WTC11 (cell line): ENCODE results near the gene FAM174B. TPM values are rescaled to one million over a fixed set of nuclear protein-coding genes. Genes with fewer than 3 reads are reported as not detected.
A peak's percentile ranks its signal among the peaks of the same experiment; 100 is the strongest.

Experiments
- ATAC-seq: fragments of 200-7000 bp; cut with Tn5 transposase; 2 replicates; pipeline ENCODE4 v1.10.0; 2021; ENCODE audit warnings: mild to moderate bottlenecking, moderate library complexity
- CTCF ChIA-PET: fragments of 300-600 bp; sonication (Branson Sonifier 250); formaldehyde crosslinking; loops from one replicate; lab custom pipeline; 2021; ENCODE audit warnings: antibody characterized with exemption; lab: Charles Lee
- POLR2A ChIA-PET: fragments of 350-600 bp; sonication (Branson Sonifier 250); formaldehyde crosslinking; loops from one replicate; lab custom pipeline; 2021; ENCODE audit warnings: antibody characterized with exemption; lab: Charles Lee
- DNase-seq: peaks from one replicate; pipeline ENCODE4 v3.0.0; 2021; ENCODE audit warnings: low spot score
- H3K27ac Mint-ChIP-seq: 2 replicates; pipeline ENCODE4 v1.8.0; 2021; ENCODE audit warnings: mixed read lengths
- H3K27me3 Mint-ChIP-seq: 2 replicates; pipeline ENCODE4 v1.8.0; 2021; ENCODE audit warnings: low read depth, mild to moderate bottlenecking, moderate library complexity, mixed read lengths
- H3K36me3 Mint-ChIP-seq: 2 replicates; pipeline ENCODE4 v1.8.0; 2021; ENCODE audit warnings: mixed read lengths
- H3K4me1 Mint-ChIP-seq: 2 replicates; pipeline ENCODE4 v1.8.0; 2022; ENCODE audit warnings: mixed read lengths
- H3K4me3 Mint-ChIP-seq: 2 replicates; pipeline ENCODE4 v1.8.0; 2021; ENCODE audit warnings: mild to moderate bottlenecking, moderate library complexity, mixed read lengths
- H3K9me3 Mint-ChIP-seq: 2 replicates; pipeline ENCODE4 v1.8.0; 2021; ENCODE audit warnings: mixed read lengths
- AR ChIP-seq: fragments of 250-450 bp; sonication (Bioruptor Pico); IDR thresholded peaks from 2 replicates; pipeline ENCODE4 v1.9.0; 2021; ENCODE audit warnings: mild to moderate bottlenecking
- ATF2 ChIP-seq: sonication (generic); formaldehyde crosslinking; IDR thresholded peaks from 2 replicates; pipeline ENCODE4 v1.8.1; 2022; ENCODE audit warnings: low read depth, missing genetic modification reagents, borderline replicate concordance
- CDX4 ChIP-seq: fragments of 250-450 bp; sonication (Bioruptor Pico); IDR thresholded peaks from 2 replicates; pipeline ENCODE4 v1.9.0; 2021; ENCODE audit warnings: moderate library complexity, mild to moderate bottlenecking, inconsistent platforms, borderline replicate concordance
- E2F5 ChIP-seq: sonication (generic); formaldehyde crosslinking; IDR thresholded peaks from 2 replicates; pipeline ENCODE4 v1.8.1; 2022; ENCODE audit warnings: mild to moderate bottlenecking, moderate library complexity, missing genetic modification reagents
- ERG ChIP-seq: fragments of 250-450 bp; sonication (Bioruptor Pico); IDR thresholded peaks from 2 replicates; pipeline ENCODE4 v1.8.0; 2021; ENCODE audit warnings: mild to moderate bottlenecking
- GRHL2 ChIP-seq: fragments of 250-450 bp; sonication (Bioruptor Pico); IDR thresholded peaks from 2 replicates; pipeline ENCODE4 v1.8.0; 2022; ENCODE audit warnings: mild to moderate bottlenecking, moderate library complexity; ENCODE audit not compliant: insufficient replicate concordance, severe bottlenecking
- IRF2 ChIP-seq: sonication (generic); formaldehyde crosslinking; IDR thresholded peaks from 2 replicates; pipeline ENCODE4 v1.8.0; 2022; ENCODE audit warnings: low read depth, missing genetic modification reagents, borderline replicate concordance
- KAT7 ChIP-seq: sonication (generic); formaldehyde crosslinking; IDR thresholded peaks from 2 replicates; pipeline ENCODE4 v1.8.1; 2023; ENCODE audit warnings: missing genetic modification reagents, mild to moderate bottlenecking, borderline replicate concordance
- NFE2L1 ChIP-seq: sonication (generic); formaldehyde crosslinking; IDR thresholded peaks from 2 replicates; pipeline ENCODE4 v1.8.1; 2023; ENCODE audit warnings: missing genetic modification reagents
- NR2C2 ChIP-seq: sonication (generic); formaldehyde crosslinking; IDR thresholded peaks from 2 replicates; pipeline ENCODE4 v1.8.0; 2022; ENCODE audit warnings: mild to moderate bottlenecking, missing genetic modification reagents
- SMAD3 ChIP-seq: sonication (generic); formaldehyde crosslinking; IDR thresholded peaks from 2 replicates; pipeline ENCODE4 v1.8.0; 2022; ENCODE audit warnings: missing genetic modification reagents, mild to moderate bottlenecking, borderline replicate concordance
- SP1 ChIP-seq: sonication (generic); formaldehyde crosslinking; conservative IDR thresholded peaks from 2 replicates; pipeline ENCODE4 v1.8.1; 2022; ENCODE audit warnings: missing genetic modification reagents
- TEAD4 ChIP-seq: sonication (generic); formaldehyde crosslinking; IDR thresholded peaks from 2 replicates; pipeline ENCODE4 v1.8.0; 2022; ENCODE audit warnings: mild to moderate bottlenecking, missing genetic modification reagents
- USF2 ChIP-seq: sonication (generic); formaldehyde crosslinking; IDR thresholded peaks from 2 replicates; pipeline ENCODE4 v1.8.1; 2023; ENCODE audit warnings: mild to moderate bottlenecking, missing genetic modification reagents, moderate library complexity
- ZNF121 ChIP-seq: sonication (generic); formaldehyde crosslinking; IDR thresholded peaks from 2 replicates; pipeline ENCODE4 v1.8.0; 2023; ENCODE audit warnings: missing genetic modification reagents
- ZNF138 ChIP-seq: sonication (generic); formaldehyde crosslinking; conservative IDR thresholded peaks from 2 replicates; pipeline ENCODE4 v1.8.1; 2022; ENCODE audit warnings: mild to moderate bottlenecking, moderate library complexity, missing genetic modification reagents
- ZNF219 ChIP-seq: sonication (generic); formaldehyde crosslinking; IDR thresholded peaks from 2 replicates; pipeline ENCODE4 v1.8.0; 2023; ENCODE audit warnings: missing genetic modification reagents, mild to moderate bottlenecking, borderline replicate concordance
- ZNF232 ChIP-seq: sonication (generic); formaldehyde crosslinking; IDR thresholded peaks from 2 replicates; pipeline ENCODE4 v1.8.0; 2022; ENCODE audit warnings: mild to moderate bottlenecking, missing genetic modification reagents
- ZNF263 ChIP-seq: sonication (generic); formaldehyde crosslinking; IDR thresholded peaks from 2 replicates; pipeline ENCODE4 v1.8.1; 2022; ENCODE audit warnings: low read depth, mild to moderate bottlenecking, moderate library complexity, missing genetic modification reagents
- ZNF317 ChIP-seq: sonication (generic); formaldehyde crosslinking; IDR thresholded peaks from 2 replicates; pipeline ENCODE4 v1.8.1; 2023; ENCODE audit warnings: low read depth, mild to moderate bottlenecking, moderate library complexity, missing genetic modification reagents, borderline replicate concordance
- ZNF416 ChIP-seq: fragments of 250-450 bp; sonication (Bioruptor Pico); IDR thresholded peaks from 2 replicates; pipeline ENCODE4 v1.9.0; 2021; ENCODE audit warnings: mild to moderate bottlenecking, inconsistent platforms
- ZNF512 ChIP-seq: sonication (generic); formaldehyde crosslinking; IDR thresholded peaks from 2 replicates; pipeline ENCODE4 v1.8.1; 2022; ENCODE audit warnings: missing genetic modification reagents, borderline replicate concordance
- ZNF671 ChIP-seq: fragments of 250-450 bp; sonication (Bioruptor Pico); IDR thresholded peaks from 2 replicates; pipeline ENCODE4 v1.8.0; 2021; ENCODE audit warnings: mild to moderate bottlenecking
- ZSCAN18 ChIP-seq: fragments of 250-450 bp; sonication (Bioruptor Pico); IDR thresholded peaks from 2 replicates; pipeline ENCODE4 v2.1.2; 2022; ENCODE audit warnings: mild to moderate bottlenecking, moderate library complexity
- total RNA-seq: library from RNA; stranded (reverse); gene quantifications from 3 replicates; pipeline ENCODE4 v1.2.3, GENCODE V29; 2021

FAM174B gene
- total RNA-seq, 1 experiment from 2014 or later: 22.1 TPM

GRCh38 chr15:92611995-92612745 is 43.4 kb downstream of the FAM174B start:
- POLR2A ChIA-PET: no interaction called here
- Mint-ChIP-seq H3K4me3 (no peak overlapping the region), H3K36me3 (peaks cover 7% of the 10 kb centered on the region), H3K27me3 (no peaks in the 10 kb centered on the region; the same call in 1 of the 2 replicates)
- CTCF ChIA-PET: interaction anchor here (0.9 to 1.7 kb wide), 13 partner anchors 8 to 106 kb away, joined by 3 to 12 read pairs (median 3); no protein-coding TSS in a partner anchor
- TF ChIP-seq ZNF512 (no peak), IRF2 (no peak), GRHL2 (CRISPR knock-in tag) (no peak), ZNF121 (CRISPR knock-in tag) (no peak), CDX4 (CRISPR knock-in tag) (no peak), ATF2 (CRISPR knock-in tag) (no peak), KAT7 (CRISPR knock-in tag) (no peak), ZNF416 (CRISPR knock-in tag) (no peak), ZNF219 (no peak), AR (CRISPR knock-in tag) (no peak), SMAD3 (CRISPR knock-in tag) (no peak), ZSCAN18 (CRISPR knock-in tag) (no peak), ZNF263 (CRISPR knock-in tag) (no peak), ZNF138 (CRISPR knock-in tag) (no peak)
- TF ChIP-seq, all 79 proteins: peak for 0
- H3K27ac Mint-ChIP-seq: no peak overlapping the region
- ATAC-seq: peak; percentile 36
- no peak for DNase-seq
- peaks cover 11% of the 10 kb centered on the region for H3K9me3 Mint-ChIP-seq
- H3K4me1 Mint-ChIP-seq: peaks cover 11% of the 10 kb centered on the region

GRCh38 chr15:92611150-92611549 is 44.4 kb downstream of the FAM174B start:
- TF ChIP-seq ZNF671 (no peak), ERG (CRISPR knock-in tag) (no peak), USF2 (CRISPR knock-in tag) (no peak), ZNF232 (no peak), KAT7 (CRISPR knock-in tag) (no peak), SP1 (CRISPR knock-in tag) (no peak), NR2C2 (CRISPR knock-in tag) (no peak), TEAD4 (CRISPR knock-in tag) (no peak), E2F5 (CRISPR knock-in tag) (no peak), NFE2L1 (CRISPR knock-in tag) (no peak), ZNF317 (CRISPR knock-in tag) (no peak)
- Mint-ChIP-seq H3K36me3 (peaks cover 11% of the 10 kb centered on the region), H3K4me3 (no peak overlapping the region), H3K27me3 (no peaks in the 10 kb centered on the region; the same call in 1 of the 2 replicates), H3K9me3 (peaks cover 16% of the 10 kb centered on the region), H3K27ac (no peak overlapping the region), H3K4me1 (0 out of 2 replicates have a peak, but pooled peaks cover 3% of the 10 kb centered on the region)
- no peak for ATAC-seq
- ChIA-PET POLR2A (no interaction called here), CTCF (interaction anchor here (1.4 kb wide), 1 partner anchor 105 kb away, joined by 3 read pairs; no protein-coding TSS in a partner anchor)
- DNase-seq: no peak
